Smooth muscle cell (in vitro differentiated cells): ENCODE measurements around the gene VAT1L. TPM values are rescaled to one million over a fixed set of nuclear protein-coding genes. Genes with fewer than 3 reads are reported as not detected.

Experiments
- DNase-seq: peaks from one replicate; lab custom pipeline; 2025; ENCODE audit not compliant: unreplicated experiment; lab: John Stamatoyannopoulos, UW
- H2AFZ ChIP-seq: fragments of 200-600 bp; sonication (generic); 2 replicates; pipeline ENCODE4 v1.6.0; 2016; ENCODE audit warnings: antibody characterized with exemption, low read depth, mild to moderate bottlenecking
- H3F3A ChIP-seq: fragments of 200-600 bp; sonication (generic); 2 replicates; pipeline ENCODE4 v1.6.0; 2017; ENCODE audit warnings: antibody characterized with exemption, low read depth
- H3K27ac ChIP-seq: fragments of 200-600 bp; sonication (generic); 2 replicates; pipeline ENCODE4 v1.5.1; 2016; ENCODE audit warnings: low read depth, mild to moderate bottlenecking
- H3K27me3 ChIP-seq: fragments of 200-600 bp; sonication (generic); 2 replicates; pipeline ENCODE4 v1.6.1; 2016; ENCODE audit warnings: low read depth, mild to moderate bottlenecking
- H3K36me3 ChIP-seq: fragments of 200-600 bp; sonication (generic); 2 replicates; pipeline ENCODE4 v1.5.1; 2016; ENCODE audit warnings: low read depth
- H3K4me1 ChIP-seq: fragments of 200-600 bp; sonication (generic); 2 replicates; pipeline ENCODE4 v1.5.1; 2016; ENCODE audit warnings: low read depth
- H3K4me2 ChIP-seq: fragments of 200-600 bp; sonication (generic); 2 replicates; pipeline ENCODE4 v1.6.0; 2016; ENCODE audit warnings: mild to moderate bottlenecking
- H3K4me3 ChIP-seq: fragments of 200-600 bp; sonication (generic); 2 replicates; pipeline ENCODE4 v1.5.1; 2016; ENCODE audit warnings: mild to moderate bottlenecking
- H3K79me2 ChIP-seq: fragments of 200-600 bp; sonication (generic); 2 replicates; pipeline ENCODE4 v1.6.0; 2016; ENCODE audit warnings: low read depth, mild to moderate bottlenecking
- H3K9ac ChIP-seq: fragments of 200-600 bp; sonication (generic); 2 replicates; pipeline ENCODE4 v1.6.0; 2016; ENCODE audit warnings: low read depth
- H3K9me3 ChIP-seq: fragments of 200-600 bp; sonication (generic); replicated peaks from 2 replicates; pipeline ENCODE4 v1.5.1; 2016; ENCODE audit warnings: low read depth
- H4K20me1 ChIP-seq: fragments of 200-600 bp; sonication (generic); 2 replicates; pipeline ENCODE4 v1.6.0; 2016; ENCODE audit warnings: low read depth
- WGBS: methylation state at CpG from one replicate; pipeline ENCODE4 v1.1.7; 2016; ENCODE audit warnings: low lambda C conversion rate; 5-methylcytosine and 5-hydroxymethylcytosine counted together
- polyA plus RNA-seq: library from polyadenylated mRNA; unstranded; fragments of >200 nt; fragmentation: Nextera tagmentation; extraction: Ambion mirVana; gene quantifications from 2 replicates; pipeline ENCODE4 v1.2.1, GENCODE V29; 2016
- total RNA-seq: library from RNA; depleted of rRNA; stranded (reverse); fragments of >200 nt; gene quantifications from 2 replicates; pipeline ENCODE4 v1.2.3, GENCODE V29; 2014
- TF ChIP-seq, protein P1 (sequence below): fragments of 200-600 bp; sonication (generic); IDR thresholded peaks from 2 replicates; pipeline ENCODE4 v1.5.1; 2017; ENCODE audit warnings: borderline replicate concordance, mild to moderate bottlenecking, antibody characterized with exemption; ENCODE audit not compliant: insufficient read depth, poor library complexity, severe bottlenecking

Gene VAT1L, protein sequence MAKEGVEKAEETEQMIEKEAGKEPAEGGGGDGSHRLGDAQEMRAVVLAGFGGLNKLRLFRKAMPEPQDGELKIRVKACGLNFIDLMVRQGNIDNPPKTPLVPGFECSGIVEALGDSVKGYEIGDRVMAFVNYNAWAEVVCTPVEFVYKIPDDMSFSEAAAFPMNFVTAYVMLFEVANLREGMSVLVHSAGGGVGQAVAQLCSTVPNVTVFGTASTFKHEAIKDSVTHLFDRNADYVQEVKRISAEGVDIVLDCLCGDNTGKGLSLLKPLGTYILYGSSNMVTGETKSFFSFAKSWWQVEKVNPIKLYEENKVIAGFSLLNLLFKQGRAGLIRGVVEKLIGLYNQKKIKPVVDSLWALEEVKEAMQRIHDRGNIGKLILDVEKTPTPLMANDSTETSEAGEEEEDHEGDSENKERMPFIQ
- total RNA-seq (4.8 and 5.4 TPM in 2 replicates), polyA plus RNA-seq (2.5 and 4.0 TPM in 2 replicates)

DNA sequence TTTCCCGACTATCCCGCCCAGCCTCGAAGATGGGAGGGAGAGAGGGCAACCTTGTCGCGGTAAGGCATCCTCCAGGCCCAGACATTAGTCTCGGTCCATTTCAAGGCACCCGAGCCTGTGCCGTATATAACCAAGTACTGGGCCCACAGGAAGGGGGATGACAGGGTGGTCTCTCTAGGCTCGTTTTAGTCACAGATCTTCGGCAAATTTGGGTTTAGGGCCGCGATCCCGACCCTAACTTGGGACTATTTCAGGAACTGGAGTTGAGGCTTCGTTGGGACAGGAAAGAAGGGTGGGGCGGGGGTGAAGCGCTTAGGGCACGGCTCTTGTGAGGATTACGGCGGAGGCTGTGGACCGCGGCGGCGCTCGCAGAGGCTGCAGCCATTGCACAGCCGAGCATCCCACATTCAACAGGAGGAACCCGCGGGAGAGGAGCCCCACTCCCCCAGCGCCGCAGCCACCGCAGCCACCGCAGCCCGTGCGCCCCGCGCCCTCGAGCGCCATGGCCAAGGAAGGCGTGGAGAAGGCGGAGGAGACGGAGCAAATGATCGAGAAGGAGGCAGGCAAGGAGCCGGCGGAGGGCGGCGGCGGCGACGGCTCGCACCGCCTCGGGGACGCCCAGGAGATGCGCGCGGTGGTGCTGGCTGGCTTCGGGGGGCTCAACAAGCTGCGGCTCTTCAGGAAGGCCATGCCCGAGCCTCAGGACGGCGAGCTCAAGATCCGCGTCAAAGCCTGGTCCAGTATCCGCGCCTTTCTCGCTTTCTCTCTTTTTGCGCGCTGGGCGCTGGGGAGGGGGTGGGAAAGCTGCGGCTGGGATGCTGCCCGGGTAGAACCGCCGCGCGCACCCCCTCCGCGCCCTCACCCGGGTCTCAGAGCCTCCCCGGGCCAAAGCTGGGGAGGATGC lies at the start of gene VAT1L:
TSS of gene VAT1L (plus strand) at position 384 of the 904 bp plus-strand sequence. CDS start at position 503, 119 bp downstream.
- no peak within 1 kb of the TSS for H3K27ac ChIP-seq
- no peak for DNase-seq

DNA sequence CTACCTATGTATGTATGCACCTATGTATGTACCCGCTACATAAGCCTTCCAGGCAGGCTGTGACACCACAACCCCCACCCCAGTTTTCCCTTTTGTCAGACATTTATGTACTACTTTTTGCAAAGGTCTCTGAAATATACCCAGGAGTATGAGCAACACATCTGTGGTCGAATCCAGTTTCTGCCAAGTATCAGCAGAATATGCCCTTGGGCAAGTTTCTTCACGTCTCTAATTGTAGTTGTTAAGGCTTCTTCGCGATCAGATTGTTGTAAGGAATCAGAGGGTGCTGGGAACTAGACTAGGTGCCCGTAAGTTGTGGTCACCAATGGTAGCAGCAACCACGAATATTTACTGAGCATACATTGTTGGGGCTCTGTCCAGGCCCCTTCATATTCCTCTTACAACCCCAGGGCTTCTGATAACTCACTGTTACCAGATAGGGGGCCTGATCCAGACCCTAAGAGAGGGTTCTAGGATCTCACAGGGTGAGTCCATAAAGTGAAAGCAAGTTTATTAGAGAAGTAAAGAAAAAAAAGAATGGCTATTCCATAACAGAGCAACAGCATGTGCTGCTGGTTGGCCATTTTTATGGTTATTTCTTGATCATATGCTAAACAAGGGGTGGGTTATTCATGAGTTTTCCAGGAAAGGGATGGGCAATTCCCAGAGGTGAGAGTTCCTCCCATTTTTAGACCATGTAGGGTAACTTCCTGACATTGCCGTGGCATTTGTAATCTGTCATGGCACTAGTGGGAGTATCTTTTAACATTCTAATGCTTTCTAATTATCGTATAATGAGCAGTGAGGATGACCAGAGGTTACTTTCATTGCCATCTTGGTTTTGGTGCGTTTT lies 49.4 kb upstream of the VAT1L start:
- Histone ChIP-seq H2AFZ (no peak overlapping the region), H3K79me2 (no peaks in the 10 kb centered on the region), H3K4me2 (no peak overlapping the region), H4K20me1 (no peaks in the 10 kb centered on the region), H3K4me3 (no peak overlapping the region), H3K27ac (peak overlapping the region; percentile 44), H3K4me1 (no peaks in the 10 kb centered on the region), H3K9ac (no peak overlapping the region), H3F3A (no peaks in the 10 kb centered on the region), H3K9me3 (no peaks in the 10 kb centered on the region), H3K27me3 (no peaks in the 10 kb centered on the region), H3K36me3 (no peaks in the 10 kb centered on the region)
- WGBS: 70% methylated on average over 10 of the region's 10 CpGs
- TF ChIP-seq, protein P1, sequence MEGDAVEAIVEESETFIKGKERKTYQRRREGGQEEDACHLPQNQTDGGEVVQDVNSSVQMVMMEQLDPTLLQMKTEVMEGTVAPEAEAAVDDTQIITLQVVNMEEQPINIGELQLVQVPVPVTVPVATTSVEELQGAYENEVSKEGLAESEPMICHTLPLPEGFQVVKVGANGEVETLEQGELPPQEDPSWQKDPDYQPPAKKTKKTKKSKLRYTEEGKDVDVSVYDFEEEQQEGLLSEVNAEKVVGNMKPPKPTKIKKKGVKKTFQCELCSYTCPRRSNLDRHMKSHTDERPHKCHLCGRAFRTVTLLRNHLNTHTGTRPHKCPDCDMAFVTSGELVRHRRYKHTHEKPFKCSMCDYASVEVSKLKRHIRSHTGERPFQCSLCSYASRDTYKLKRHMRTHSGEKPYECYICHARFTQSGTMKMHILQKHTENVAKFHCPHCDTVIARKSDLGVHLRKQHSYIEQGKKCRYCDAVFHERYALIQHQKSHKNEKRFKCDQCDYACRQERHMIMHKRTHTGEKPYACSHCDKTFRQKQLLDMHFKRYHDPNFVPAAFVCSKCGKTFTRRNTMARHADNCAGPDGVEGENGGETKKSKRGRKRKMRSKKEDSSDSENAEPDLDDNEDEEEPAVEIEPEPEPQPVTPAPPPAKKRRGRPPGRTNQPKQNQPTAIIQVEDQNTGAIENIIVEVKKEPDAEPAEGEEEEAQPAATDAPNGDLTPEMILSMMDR: no peak
- no peak for DNase-seq

More for the DNA sequence above, at the start of gene VAT1L:
- H2AFZ ChIP-seq: peak within 1 kb of the TSS; percentile 98
- H3F3A ChIP-seq: no peaks in the 10 kb centered on the region
- H3K4me3 ChIP-seq: peak within 1 kb of the TSS; percentile 69
- H3K79me2 ChIP-seq: no peaks in the 10 kb centered on the region
- TF ChIP-seq, protein P1: no peak
- H3K27me3 ChIP-seq: peaks cover 47% of the 10 kb centered on the region
- H3K4me1 ChIP-seq: peaks cover 10% of the 10 kb centered on the region
- no peaks in the 10 kb centered on the region for H3K36me3 ChIP-seq
- no peaks in the 10 kb centered on the region for H3K9me3 ChIP-seq
- under 1% methylated on average over 70 of the region's 78 CpGs for WGBS
- peak within 1 kb of the TSS; percentile 98 for H3K4me2 ChIP-seq
- H3K9ac ChIP-seq: no peak within 1 kb of the TSS
- H4K20me1 ChIP-seq: no peaks in the 10 kb centered on the region

DNA sequence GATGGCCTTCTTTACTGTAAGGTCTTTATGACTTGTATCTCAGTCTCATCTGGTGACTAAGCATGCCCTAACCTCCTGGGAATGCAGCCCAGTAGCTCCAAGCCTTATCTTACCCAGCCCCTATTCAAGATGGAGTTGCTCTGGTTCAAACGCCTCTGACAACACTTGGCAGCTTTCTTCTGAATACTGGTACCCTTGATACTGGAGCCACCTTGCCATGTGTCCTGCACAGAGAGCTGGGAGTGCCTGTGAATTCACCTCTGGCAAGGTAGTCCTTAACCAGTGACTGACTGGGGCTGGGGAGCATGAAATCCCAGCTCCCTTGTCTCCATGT lies 48.8 kb upstream of the VAT1L start:
- H2AFZ ChIP-seq: no peak overlapping the region
- H3K9me3 ChIP-seq: no peaks in the 10 kb centered on the region
- no peaks in the 10 kb centered on the region for H3F3A ChIP-seq
- H3K4me1 ChIP-seq: no peaks in the 10 kb centered on the region
- no peaks in the 10 kb centered on the region for H3K36me3 ChIP-seq
- H3K27me3 ChIP-seq: no peaks in the 10 kb centered on the region
- no peak overlapping the region for H3K27ac ChIP-seq
- no peaks in the 10 kb centered on the region for H4K20me1 ChIP-seq
- no peaks in the 10 kb centered on the region for H3K79me2 ChIP-seq
- TF ChIP-seq, protein P1: no peak
- DNase-seq: no peak
- no peak overlapping the region for H3K9ac ChIP-seq
- H3K4me3 ChIP-seq: no peak overlapping the region
- no peak overlapping the region for H3K4me2 ChIP-seq
- 54% methylated on average over 1 of the region's 1 CpG for whole genome bisulfite sequencing
